ENCODE measurements around the gene CRIP2. TPM values are rescaled to one million over a fixed set of nuclear protein-coding genes. Genes with fewer than 3 reads are reported as not detected.

The CRIP2 gene
- total and polyA plus RNA-seq, 2 of the 13 experiments (the other 11 are each of a cell fraction or from before 2014, with no cell fraction given), result 31.6 to 37.9 TPM

- Histone ChIP-seq H4K20me1 (ENCODE audit: insufficient read depth, low read length) (no peaks in the 10 kb centered on the region), H3K4me3 (replicated peaks in 1 of 3; ENCODE audit: insufficient read depth in 1 of 3, low read depth in 2 of 3, low read length in 3 of 3) (peak overlapping the region; percentile 64 to 73 (median 65); a peak in 5 of 6 replicates), H3K36me3 (replicated peaks in 1 of 2; ENCODE audit: control insufficient read depth in 1 of 2, insufficient read depth in 2 of 2, low read length in 2 of 2) (peaks cover 0 to 3% of the 10 kb centered on the region in 2 experiments; a peak in 1 of 5 replicates), H3K9ac (ENCODE audit: insufficient read depth, low read depth, low read length) (peak overlapping the region; percentile 79), H2AFZ (ENCODE audit: low read length) (no peak overlapping the region), H3K79me2 (ENCODE audit: insufficient read depth, low read length) (peaks cover 23% of the 10 kb centered on the region), H3K27ac (ENCODE audit: extremely low read length, insufficient read depth, low read length) (peak overlapping the region; percentile 96), H3K4me2 (ENCODE audit: low read depth, low read length) (peak overlapping the region; percentile 96), H3K27me3 (ENCODE audit: control insufficient read depth in 1 of 2, insufficient read depth in 2 of 2, low read length in 2 of 2) (no peaks in the 10 kb centered on the region), H3K4me1 (ENCODE audit: insufficient read depth, low read length) (peaks cover 85% of the 10 kb centered on the region), H3K9me3 (ENCODE audit: low read length) (no peaks in the 10 kb centered on the region)
- WGBS (ENCODE audit: low lambda C conversion rate), result 0% methylated on average over 4 of the region's 18 CpGs
- intact Hi-C loops (cut with micrococcal nuclease; ENCODE audit: unreplicated experiment) (loop anchor here (10.0 kb wide), 1 partner anchor 181 kb away; the partner anchor contains the start of gene PACS2), in situ Hi-C loops (cut with HindIII; ENCODE audit: extremely low pct_ligation_motif_present, low pct_unique_long_range_greater_than_20kb) (no loop called here)
- POLR2A ChIA-PET, result interaction anchor here (1.2 to 2.3 kb wide), 4 partner anchors 8 to 195 kb away, joined by 4 to 8 read pairs (median 5); partner anchors contain the start of gene BRF1
- CTCF ChIA-PET (ENCODE audit: low intra/inter-chr PET ratio, low total read pairs), result no interaction called here
- ATAC-seq (peak; percentile 54), FAIRE-seq (peak; percentile 63), DNase-seq (ENCODE audit: low spot score) (peak; percentile 85)
- no TSS peak for BruUV-seq (replicated peaks)
- TF ChIP-seq ZNF256 (CRISPR knock-in tag; conservative IDR thresholded peaks at IDR 0.05), result no peak
- TF ChIP-seq NR3C1 (CRISPR knock-in tag; IDR thresholded peaks at IDR 0.05), result no peak
- peak; percentile 87 for TF ChIP-seq HIC2 (CRISPR knock-in tag; IDR thresholded peaks at IDR 0.05; ENCODE audit: low read depth)
- no peak for TF ChIP-seq PHF5A (CRISPR knock-in tag; IDR thresholded peaks at IDR 0.05; ENCODE audit: low read depth, unreplicated experiment)
- TF ChIP-seq NFKB2 (CRISPR knock-in tag; IDR thresholded peaks at IDR 0.05; ENCODE audit: borderline replicate concordance), result no peak
- TF ChIP-seq, protein P1, sequence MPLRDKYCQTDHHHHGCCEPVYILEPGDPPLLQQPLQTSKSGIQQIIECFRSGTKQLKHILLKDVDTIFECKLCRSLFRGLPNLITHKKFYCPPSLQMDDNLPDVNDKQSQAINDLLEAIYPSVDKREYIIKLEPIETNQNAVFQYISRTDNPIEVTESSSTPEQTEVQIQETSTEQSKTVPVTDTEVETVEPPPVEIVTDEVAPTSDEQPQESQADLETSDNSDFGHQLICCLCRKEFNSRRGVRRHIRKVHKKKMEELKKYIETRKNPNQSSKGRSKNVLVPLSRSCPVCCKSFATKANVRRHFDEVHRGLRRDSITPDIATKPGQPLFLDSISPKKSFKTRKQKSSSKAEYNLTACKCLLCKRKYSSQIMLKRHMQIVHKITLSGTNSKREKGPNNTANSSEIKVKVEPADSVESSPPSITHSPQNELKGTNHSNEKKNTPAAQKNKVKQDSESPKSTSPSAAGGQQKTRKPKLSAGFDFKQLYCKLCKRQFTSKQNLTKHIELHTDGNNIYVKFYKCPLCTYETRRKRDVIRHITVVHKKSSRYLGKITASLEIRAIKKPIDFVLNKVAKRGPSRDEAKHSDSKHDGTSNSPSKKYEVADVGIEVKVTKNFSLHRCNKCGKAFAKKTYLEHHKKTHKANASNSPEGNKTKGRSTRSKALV (CRISPR knock-in tag; IDR thresholded peaks at IDR 0.05), result no peak; the same call in 1 of the 2 replicates
- 0 out of 2 replicates have a peak, but pooled peaks have one; percentile 53 for TF ChIP-seq ZMYM3 (CRISPR knock-in tag; IDR thresholded peaks at IDR 0.05)
- peak; percentile 29; the same call in 1 of the 2 replicates for TF ChIP-seq ATF7-NPFF (CRISPR knock-in tag; IDR thresholded peaks at IDR 0.05; ENCODE audit: low read depth)
- TF ChIP-seq, protein P2, sequence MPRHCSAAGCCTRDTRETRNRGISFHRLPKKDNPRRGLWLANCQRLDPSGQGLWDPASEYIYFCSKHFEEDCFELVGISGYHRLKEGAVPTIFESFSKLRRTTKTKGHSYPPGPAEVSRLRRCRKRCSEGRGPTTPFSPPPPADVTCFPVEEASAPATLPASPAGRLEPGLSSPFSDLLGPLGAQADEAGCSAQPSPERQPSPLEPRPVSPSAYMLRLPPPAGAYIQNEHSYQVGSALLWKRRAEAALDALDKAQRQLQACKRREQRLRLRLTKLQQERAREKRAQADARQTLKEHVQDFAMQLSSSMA (CRISPR knock-in tag; IDR thresholded peaks at IDR 0.05), result peak; percentile 41; the same call in 1 of the 2 replicates
- TF ChIP-seq ZSCAN20 (CRISPR knock-in tag; IDR thresholded peaks at IDR 0.05; ENCODE audit: borderline replicate concordance), result no peak
- TF ChIP-seq ZNF235 (CRISPR knock-in tag; IDR thresholded peaks at IDR 0.05; ENCODE audit: borderline replicate concordance), result no peak
- no peak for TF ChIP-seq ZMYM4 (CRISPR knock-in tag; IDR thresholded peaks at IDR 0.05)
- no peak for TF ChIP-seq CCDC6 (CRISPR knock-in tag; IDR thresholded peaks at IDR 0.05)
- TF ChIP-seq HNF1B (CRISPR knock-in tag; IDR thresholded peaks at IDR 0.05), result peak; percentile 95
- TF ChIP-seq ZNF598 (CRISPR knock-in tag; IDR thresholded peaks at IDR 0.05; ENCODE audit: borderline replicate concordance), result no peak
Observed at GRCh38 chr14:105495990-105496830, 21.6 kb downstream of the CRIP2 start.

All from HepG2 (cell line).